Thyroid gland (tissue), 4 donors: Measurements from ENCODE around the gene NOS2.

Source experiments
- CTCF ChIP-seq, 6 experiments: fragments of 200-600 bp in 3 of 6; fragments of 450-650 bp in 3 of 6; sonication (generic) in 3 of 6; IDR thresholded peaks; one replicate each; pipeline ENCODE4 v1.5.1; 2016 to 2019; ENCODE audit warnings: antibody characterized with exemption in 6 of 6, mild to moderate bottlenecking in 2 of 6, inconsistent platforms in 1 of 6, moderate library complexity in 1 of 6
- POLR2A ChIP-seq, 2 donors: fragments of 450-650 bp; IDR thresholded peaks; one replicate each; pipeline ENCODE4 v1.6.1; 2017; ENCODE audit warnings: antibody characterized with exemption in 2 of 2, mild to moderate bottlenecking in 2 of 2, moderate library complexity in 1 of 2

DNA sequence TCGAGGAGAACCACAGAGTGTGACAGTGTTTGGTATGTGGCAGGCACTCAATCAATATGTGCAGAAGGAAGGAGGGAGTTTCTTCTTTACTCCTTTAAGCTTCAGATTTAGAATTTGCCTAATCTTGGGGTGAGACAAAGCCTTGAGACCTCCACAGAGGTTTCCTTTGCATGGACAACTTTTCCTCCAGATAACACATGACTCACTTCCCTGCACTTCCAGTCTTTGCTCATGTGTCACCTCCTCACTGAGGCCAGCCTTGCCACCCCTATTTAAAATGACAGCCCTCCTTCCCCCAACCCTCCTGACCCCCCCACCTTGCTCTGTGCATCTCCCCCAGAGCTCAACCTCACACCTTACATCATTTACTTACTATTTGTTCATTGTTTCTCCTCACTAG, 17.4 kb upstream of the NOS2 start:
- TF ChIP-seq POLR2A (IDR thresholded peaks at IDR 0.05) (no peak), CTCF (IDR thresholded peaks at IDR 0.05) (no peak)
